CD4-positive, alpha-beta T cell treated with Interleukin-15 for 4 hours (primary cell): ENCODE data around the gene TRIM46.
A peak's percentile ranks its signal among the peaks of the same experiment; 100 is the strongest.
"Not testable (repeated sequence)": the region's sequence is repeated elsewhere in the genome, so short reads cannot be mapped to it uniquely, and the experiment has no call there.

Source experiments
- DNase-seq: peaks from one replicate; pipeline ENCODE4 v3.0.0-alpha.2; 2020; ENCODE audit warnings: low spot score

Gene TRIM46

DNA sequence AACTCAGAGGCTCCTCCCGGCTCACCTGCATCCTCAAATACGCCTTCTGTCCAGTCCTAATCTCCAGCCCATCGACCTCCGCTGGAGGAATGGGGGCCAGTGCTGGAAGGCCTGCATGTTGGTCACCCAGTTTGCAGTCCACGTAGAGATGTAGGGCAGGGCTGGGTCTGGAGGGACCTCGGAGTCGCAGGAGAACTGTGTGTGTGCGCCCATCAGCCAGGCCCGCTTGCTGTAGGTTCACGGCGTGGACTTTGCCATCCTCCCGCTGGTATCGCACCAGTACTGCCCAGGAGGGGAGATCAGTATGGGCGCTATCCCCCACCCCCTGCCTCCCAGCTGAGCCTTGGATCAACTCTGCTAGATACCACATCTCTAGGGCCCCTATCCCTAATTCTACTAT lies 31.4 kb downstream of the TRIM46 start:
- no peak for DNase-seq

DNA sequence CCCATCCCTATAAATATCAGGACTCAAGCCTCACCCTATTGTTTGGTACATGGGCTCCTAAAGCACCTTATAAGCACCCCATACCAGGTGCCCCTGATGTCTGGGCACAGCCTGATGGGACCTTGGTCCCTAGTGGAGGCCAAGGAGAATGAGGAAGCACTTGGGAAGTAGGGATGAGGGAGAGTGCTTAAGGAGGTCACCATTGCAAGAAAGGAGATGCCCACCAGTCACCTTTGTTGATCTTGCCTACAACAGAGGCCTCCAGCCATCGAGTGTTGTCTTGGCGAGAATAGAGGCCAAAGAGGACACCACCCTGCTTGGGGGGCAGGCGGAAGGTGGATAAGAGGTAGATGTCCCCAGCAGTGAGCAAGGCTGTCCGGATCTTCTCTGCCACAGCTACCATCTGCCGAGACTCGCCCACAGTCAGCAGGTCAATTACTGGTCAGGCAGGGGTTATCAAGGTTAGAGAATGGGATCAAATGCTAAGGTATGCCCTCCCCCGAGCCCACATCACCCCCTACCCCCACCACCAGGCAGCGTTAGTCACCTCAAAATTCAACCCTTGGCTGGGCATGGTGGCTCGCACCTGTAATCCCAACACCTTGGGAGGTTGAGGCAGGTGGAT lies 32.4 kb downstream of the TRIM46 start:
- DNase-seq = no peak

DNA sequence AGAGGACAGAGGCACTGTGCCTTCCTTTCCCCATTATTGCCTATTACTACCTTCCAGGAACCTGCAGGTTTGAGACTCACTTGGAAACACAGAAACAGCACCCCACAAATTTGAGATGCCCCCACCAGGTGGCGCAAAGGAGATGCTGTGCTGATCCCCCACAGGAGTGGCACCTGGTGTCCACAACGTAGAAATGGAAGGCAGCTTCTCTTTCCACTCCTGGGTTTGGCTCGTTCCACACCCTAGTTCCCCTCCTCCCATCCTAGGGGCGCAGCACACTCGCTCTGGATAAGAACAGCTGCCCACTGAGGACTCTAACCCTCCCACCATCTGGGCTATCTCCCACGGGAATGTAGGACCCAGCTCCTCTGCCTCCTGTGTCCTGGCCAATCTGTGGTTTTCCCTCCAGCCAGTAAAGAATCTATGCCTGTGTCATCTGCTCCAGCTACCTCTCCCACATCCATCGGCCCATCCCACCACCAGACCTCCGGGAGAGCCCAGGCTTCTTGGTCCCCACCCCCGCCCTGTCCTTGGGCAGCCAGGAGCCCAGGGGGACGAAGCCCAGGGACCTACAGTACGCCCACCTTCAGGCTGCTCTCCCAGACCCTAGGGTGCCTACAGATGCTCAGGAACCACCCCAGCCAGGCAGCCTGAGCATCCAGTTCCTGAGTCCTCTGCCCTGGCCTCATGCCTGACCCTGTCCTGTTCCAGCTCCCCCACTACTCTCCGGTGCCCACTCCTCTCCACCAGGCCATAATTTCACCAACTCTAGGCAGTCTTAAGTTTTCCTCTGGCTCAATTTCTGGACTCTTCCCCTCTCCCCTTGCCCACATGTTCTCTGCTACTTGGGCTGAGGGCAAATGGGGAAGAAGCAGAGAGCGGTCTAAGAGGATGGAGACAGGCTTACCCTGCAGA lies 33.5 kb downstream of the TRIM46 start:
- DNase-seq = peak; percentile 95

DNA sequence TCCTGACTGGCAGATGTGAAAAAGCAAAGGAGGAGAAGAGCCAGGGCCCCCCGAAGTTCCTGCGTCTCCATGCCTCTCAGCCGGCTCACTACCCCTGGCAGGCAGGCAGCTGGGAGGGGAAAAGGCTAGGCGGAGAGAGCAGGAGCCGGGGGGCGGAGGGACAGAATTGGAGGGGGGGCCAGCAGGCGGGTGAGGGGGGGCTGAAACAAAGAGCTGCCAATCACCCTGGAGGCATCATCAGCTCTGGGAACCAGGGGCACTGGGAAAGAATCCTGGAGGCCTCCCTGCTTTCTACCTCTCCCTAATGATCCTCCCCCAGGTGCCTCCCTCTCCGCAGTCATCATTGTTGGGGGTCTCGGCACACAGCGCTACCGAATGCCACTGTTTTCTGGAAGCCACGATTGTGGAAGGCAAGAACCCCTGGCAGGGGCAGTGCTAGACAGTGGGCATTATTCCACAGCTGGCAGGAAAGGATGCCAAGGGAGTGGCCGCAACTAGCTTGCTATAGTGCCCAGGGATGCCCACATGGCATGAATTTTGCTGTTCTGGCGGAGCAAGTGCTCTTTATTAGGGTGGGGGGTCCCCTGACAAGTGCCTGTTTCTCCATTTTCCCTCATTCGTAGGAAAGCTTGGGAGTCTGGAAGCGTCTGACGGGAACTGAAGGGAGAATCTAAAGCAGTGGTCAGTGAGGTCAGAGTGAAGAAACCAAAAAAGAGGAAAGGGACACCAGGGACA lies 34.3 kb downstream of the TRIM46 start, which contains the start of gene THBS3:
THBS3 (minus strand) TSS at position 92 of the 735 bp plus-strand sequence; CDS start at position 71, 21 bp downstream.
- DNase-seq = peak; percentile 19

DNA sequence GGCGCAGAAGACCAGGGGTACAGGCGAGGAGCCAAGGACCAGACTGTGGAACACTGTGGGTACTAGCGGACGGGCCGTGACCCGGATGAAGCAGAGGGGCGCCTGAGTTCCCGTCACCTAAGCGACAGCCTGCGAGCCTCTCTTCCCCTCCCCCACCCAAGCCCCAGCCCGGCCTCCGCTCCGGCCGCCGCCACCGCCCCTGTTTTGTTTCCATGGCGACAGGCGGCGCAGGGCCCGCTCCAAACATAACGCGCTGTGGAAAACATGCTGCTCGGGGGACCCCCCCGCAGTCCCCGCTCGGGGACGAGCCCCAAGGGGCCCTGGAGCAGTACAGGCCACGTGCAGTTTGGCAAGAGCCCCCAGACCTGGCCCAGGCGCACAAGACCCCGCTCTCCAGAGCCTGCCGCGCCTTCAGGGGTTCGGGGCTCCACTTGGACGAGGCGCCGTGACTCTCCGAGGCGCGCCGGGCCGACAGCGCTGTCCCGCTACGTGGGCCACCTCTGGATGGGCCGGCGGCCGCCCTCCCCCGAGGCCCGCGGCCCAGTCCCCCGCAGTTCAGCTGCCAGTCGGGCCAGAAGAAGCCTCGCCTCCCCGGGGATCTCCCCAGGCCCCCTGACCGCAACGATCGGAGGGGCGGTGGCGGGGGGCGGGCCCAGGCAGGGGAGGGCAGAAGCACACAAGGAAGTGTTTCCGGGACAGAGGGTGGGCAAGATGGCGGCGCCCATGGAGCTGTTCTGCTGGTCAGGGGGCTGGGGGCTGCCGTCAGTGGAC lies 35.1 kb downstream of the TRIM46 start, which contains the start of gene MTX1:
MTX1 (plus strand) TSS at position 155 of the 771 bp plus-strand sequence; CDS start at position 265, 110 bp downstream.
- DNase-seq = peak; percentile 94

DNA sequence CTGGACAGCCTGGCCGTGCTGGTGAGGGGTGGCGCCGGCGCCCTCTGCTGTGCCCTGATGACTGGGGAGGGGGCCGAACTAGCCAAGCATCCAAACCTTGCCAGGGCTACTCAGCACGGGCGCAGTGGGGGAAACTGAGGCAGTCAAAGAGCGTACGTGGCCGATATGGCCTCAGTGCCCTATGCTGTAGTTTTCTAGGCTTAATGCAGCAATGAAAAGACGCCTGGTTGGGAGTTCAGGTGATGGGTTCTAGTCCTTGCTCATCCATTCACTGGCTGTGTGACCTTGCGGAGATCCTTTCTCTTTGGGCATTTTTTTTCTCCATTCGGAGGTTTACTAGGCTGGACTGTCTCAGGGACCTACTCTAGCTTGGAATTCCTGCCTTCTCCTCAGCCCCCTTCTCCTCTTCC lies 35.7 kb downstream of the TRIM46 start:
- DNase-seq = no peak

DNA sequence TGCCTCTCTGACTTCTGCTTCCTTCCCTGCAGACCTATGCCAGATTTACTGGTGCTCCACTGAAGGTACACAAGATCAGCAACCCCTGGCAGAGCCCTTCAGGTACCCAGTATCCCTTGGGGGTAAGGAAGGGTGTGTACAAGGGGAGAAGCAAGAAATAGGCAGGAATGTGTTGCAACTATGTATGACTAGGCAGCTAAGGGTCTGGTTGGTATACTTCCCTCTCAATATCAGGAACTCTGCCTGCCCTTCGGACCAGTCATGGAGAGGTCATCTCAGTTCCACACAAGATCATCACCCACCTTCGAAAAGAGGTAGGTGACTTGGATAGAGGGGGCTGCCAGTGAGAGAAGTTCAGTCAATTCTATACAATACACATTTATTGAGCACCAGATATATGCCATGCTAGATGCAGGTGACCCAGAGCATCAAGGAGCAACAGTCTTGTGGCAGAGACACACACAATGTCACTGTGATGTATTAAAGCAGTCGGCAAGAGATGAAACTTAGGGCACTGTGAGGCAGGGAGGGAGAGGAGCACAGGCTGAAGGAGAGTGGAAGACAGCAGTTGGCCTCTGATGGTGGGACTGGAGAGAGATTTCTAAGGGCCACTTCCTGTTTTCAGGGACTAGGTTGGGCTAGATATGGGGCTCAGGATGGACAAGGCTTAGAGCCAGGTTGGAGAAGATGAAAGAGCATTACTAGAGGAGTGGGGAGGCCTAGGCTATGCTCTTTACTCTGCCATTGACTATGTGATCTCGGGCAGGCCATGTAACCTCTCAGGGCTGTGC lies 36.9 kb downstream of the TRIM46 start:
- no peak for DNase-seq

DNA sequence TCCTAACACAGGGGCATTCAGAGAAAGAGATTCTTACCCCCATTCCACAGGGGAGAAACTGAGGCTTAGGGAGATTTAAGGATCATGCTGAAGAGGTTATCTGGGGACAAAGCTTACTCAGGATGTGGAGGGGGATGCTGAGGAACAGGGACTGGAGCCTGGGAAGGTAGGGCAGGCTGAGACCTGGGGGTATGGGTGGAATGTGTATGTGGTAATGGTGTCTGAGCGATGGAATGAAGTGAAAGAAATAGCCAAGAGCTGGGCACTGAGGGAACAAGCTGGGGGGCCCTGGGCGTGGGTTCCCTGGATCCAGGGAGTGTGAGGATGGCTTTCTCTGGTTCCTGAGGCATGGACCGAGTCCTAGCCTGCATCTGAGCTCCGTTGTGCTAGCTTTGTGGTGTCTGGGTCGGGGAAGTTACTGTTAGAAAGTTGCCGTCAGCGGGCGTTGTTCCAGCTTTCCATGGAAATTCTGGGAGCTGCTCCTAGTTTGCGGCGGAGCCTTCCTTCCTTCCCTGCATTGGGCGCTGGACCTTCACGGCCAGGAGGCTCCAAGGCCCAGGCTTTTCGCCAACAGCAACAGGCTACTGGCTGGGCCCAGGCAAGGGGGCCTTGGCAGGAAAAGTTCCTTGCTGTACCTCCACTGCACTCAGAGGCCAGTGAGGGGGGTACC lies 37.9 kb downstream of the TRIM46 start:
- not testable (repeated sequence) for DNase-seq

DNA sequence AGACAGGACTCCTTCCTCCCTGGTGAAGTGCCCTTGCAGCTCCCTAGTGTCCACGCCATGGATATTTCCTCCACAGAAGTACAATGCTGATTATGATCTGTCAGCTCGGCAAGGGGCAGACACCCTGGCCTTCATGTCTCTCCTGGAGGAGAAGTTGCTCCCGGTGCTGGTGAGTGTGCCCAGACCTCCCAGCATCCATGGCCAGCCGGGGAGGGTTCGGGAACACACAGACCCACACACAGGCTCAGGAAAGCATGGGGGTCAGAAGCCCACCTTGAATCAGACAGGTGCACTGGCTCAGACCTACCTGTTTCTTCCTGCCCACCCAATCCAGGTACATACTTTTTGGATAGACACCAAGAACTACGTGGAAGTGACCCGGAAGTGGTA lies 38.4 kb downstream of the TRIM46 start:
- DNase-seq = not testable (repeated sequence)

DNA sequence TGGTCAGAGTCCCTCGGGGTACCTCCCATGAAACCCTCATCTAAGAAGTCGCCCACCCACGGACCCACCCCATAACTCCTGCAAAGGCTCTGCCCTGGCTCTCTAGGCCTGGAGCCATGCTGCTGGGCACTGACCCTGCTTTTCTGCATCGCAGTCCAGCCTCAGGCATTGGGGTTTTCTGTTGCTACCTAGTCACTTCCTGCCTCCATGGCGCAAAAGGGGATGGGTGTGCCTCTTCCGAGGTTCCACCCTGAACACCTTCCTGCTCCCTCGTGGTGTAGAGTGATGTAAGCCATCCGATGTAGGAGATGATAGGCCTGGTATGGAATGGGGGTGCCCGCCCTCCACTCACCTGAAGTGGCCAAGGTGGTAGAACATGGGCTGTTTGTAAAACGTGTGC lies 41.1 kb downstream of the TRIM46 start:
- DNase-seq = peak; percentile 23

DNA sequence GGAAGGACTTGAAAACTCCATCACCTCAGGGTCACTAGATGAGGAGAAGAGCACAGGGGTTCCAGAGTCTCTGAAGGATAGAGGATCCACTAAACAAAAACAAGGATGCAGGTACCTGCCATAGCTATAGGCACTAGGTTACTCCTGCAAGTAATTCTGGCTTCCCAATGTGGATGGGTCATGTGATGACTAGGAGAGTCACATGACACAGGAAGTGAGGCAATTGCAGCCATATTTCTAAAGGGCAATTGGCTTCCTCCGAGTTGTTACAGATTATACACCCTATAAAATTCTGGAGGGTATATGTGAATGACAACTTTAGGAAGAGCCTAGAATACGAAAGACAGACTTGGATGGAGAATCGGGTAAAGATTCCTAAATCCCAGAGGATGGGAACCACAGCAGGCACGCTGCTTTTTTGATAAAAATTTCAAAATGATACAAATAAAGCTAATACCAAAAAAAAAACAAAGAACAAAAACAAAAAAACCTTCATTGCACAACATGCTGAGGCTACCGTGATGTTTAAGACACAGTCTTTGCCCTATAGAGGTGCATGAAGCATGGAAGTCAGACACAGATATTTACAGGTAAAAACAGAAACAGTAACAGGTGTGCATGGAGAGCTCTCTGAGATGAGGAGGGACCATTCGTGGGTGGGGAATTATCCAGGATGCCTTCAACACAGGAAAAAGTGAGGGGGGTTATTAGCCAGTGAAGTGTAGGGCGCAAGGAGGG lies 45.4 kb downstream of the TRIM46 start:
- DNase-seq = no peak

DNA sequence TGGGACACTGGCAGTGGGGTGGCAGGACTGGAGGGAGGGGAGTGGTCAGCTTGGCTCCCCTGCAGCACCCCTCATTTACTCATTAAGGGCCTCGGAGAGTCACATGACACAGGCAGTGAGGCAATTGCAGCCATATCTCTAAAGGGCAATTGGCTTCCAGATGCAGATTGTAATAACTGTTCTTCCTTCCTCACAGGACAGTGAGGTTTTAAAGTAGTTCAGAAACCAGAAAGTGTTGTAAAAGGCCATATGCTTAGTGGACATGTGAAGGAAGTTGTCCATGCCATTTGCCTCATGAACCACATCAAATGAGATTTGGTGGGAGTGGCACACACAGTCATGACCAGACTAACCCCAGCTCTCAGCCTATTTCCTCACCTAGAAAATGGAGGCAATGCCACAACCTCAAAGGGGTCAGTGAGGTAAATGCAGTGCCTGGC lies 46.0 kb downstream of the TRIM46 start:
- no peak for DNase-seq

DNA sequence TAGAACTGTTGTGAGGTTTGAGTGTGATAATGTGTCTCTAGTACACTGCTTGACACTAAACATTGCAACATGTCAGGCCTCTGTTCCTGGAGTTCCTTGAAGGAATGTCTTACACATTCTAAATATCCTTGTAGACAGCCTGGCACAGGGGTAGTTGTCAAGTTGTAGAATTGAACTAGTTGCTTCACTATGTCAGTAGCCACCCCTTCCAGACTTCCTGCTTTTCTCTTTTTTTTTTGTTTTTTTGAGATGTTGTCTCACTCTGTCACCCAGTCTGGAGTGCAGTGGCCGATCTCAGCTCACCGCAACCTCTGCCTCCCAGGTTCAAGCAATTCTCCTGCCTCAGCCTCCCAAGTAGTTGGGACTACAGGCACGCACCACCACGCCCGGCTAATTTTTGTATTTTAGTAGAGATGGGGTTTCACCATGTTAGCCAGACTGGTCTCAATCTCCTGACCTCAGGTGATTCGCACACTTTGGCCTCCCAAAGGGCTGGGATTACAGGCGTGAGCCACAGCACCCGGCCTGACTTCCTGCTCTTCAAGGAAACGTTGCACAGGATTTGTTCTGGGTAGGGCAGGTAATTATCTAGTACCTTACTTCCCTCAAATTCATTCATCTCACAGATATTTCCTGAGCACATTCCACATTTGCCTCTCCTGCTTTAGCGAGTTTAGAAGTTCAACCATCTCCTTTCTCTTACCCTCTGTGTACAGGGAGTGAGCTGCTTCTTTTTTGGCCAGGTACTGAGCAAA lies 46.7 kb downstream of the TRIM46 start:
- not testable (repeated sequence) for DNase-seq

DNA sequence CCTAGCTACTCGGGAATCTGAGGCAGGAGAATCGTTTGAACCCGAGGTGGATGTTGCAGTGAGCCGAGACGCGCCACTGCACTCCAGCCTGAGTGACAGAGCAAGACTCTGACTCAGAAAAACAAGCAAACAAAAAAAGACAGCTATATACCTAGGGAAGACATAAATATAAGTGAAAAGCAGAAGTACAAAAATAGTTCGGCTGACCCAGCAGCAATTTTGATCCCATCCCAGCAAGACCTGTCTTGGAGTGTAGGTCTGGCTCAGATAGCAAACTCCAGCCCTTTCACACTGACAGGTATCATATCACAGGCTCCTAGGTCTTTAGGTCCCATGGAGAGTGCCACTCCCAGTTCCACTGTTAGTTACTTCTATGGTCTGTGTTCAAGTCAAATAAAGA lies 49.4 kb downstream of the TRIM46 start:
- DNase-seq = no peak

DNA sequence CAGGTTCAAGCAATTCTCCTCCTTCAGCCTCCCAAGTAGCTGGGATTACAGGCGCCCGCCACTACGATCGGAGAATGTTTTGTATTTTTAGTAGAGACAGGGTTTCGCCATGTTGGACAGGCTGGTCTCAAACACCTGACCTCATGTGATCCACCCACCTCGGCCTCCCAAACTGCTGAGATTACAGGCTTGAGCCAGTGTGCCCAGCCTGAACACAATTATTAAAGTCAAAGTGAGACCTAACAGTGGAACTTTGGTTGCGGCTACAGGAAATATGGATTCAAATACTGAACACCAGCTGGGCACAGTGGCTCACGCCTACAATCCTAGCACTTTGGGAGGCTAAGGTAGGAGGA lies 51.7 kb downstream of the TRIM46 start:
- not testable (repeated sequence) for DNase-seq

DNA sequence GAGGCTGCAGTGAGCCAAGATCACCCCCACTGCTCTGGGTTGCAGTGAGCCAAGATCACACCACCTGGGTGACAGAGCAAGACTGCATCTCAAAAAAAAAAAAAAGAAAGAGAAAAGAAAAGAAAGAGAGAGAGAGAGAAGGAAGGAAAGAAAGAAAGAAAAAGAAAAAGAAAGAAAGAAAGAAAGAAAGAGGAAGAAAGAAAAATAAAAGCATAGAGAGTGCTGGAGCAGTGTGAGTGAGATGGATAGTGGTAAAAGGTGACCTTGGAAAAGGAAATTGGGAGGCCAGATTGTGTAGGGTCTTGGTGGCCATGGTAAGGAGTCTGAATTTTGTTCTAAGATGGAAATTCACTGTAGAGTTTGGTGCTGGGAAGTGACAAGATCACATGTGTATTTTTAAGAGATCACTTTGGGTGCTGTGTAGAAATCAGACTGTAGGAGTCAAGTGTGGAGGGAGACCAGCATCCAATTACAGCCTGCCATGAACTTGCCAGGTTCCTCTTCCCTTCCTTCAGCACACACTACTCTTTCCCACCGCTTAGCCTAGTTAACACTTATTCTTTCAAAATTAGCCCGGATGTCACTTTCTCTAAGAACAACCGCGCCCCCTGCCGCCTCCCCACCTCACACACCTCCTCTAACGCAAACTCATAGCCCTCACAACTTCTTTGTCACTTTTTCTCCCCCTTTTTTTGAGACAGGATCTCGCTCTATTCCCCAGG lies 52.7 kb downstream of the TRIM46 start:
- peak; percentile 84 for DNase-seq

DNA sequence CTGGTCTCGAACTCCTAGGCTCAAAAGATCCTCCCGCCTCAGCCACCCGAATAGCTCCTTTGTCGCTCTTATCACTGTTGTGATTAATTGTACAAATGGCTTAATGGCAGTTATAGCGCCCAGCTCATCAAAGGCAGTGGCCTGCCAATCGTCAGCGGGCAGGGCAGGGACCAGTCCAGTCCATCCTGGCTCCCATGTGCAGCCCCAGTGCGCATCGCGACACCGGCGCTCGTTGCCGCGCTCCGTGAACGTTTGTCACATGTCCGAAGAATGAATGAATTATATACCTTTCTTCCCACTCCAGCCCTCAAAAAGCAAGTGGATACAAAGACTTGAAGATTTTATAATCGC lies 53.2 kb downstream of the TRIM46 start:
- no peak for DNase-seq
